Stomach (tissue), 9 donors: ENCODE data around the gene UFC1. TPM values are rescaled to one million over a fixed set of nuclear protein-coding genes. Genes with fewer than 3 reads are reported as not detected.

Source experiments
- DNase-seq, 2 donors: peaks; one replicate each; pipeline versions ENCODE4 v3.0.0 to v3.0.0-alpha.2; 2013 to 2019
- H3K27ac ChIP-seq, 5 donors: fragments of 200-600 bp in 4 of 5; sonication (generic) in 4 of 5; one replicate each; pipeline ENCODE4 v1.5.1; 2013 to 2019; ENCODE audit warnings: mild to moderate bottlenecking in 1 of 5, moderate library complexity in 1 of 5
- H3K27me3 ChIP-seq, 3 donors: fragments of 200-600 bp; sonication (generic); one replicate each; pipeline ENCODE4 v1.5.1; 2017 to 2019; ENCODE audit warnings: mixed run types in 1 of 3
- H3K36me3 ChIP-seq, 4 donors: fragments of 200-600 bp; sonication (generic); 1 replicate in 3 of 4; 2 replicates in 1 of 4; pipeline ENCODE4 v1.5.1; 2016 to 2019
- H3K4me1 ChIP-seq, 4 donors: fragments of 200-600 bp; sonication (generic); one replicate each; pipeline ENCODE4 v1.5.1; 2016 to 2019
- H3K4me3 ChIP-seq, 4 donors: fragments of 200-600 bp; sonication (generic) in 3 of 4; one replicate each; pipeline ENCODE4 v1.5.1; 2016 to 2019; ENCODE audit warnings: mild to moderate bottlenecking in 1 of 4
- H3K9me3 ChIP-seq, 4 donors: fragments of 200-600 bp; sonication (generic); one replicate each; pipeline ENCODE4 v1.5.1; 2016 to 2019
- EP300 ChIP-seq: sonication (generic); formaldehyde crosslinking; IDR thresholded peaks from one replicate; pipeline ENCODE4 v1.6.1; 2017; ENCODE audit warnings: antibody characterized with exemption
- POLR2A ChIP-seq, 4 donors: fragments of 450-650 bp; IDR thresholded peaks; one replicate each; pipeline ENCODE4 v1.6.1; 2016; ENCODE audit warnings: antibody characterized with exemption in 4 of 4, control low read depth in 2 of 4, mild to moderate bottlenecking in 1 of 4, moderate library complexity in 1 of 4
- POLR2AphosphoS5 ChIP-seq, 3 donors: sonication (generic); formaldehyde crosslinking; IDR thresholded peaks; one replicate each; pipeline ENCODE4 v1.6.1; 2016; ENCODE audit warnings: antibody characterized with exemption in 3 of 3
- WGBS, 5 donors: extraction: QIAGEN DNeasy Blood & Tissue Kit in 3 of 5; methylation state at CpG; one replicate each; pipeline versions ENCODE4 v1.1.5 to v1.1.7; 2013 to 2018; 5-methylcytosine and 5-hydroxymethylcytosine counted together
- intact Hi-C: fragments of 100-400 bp; cut with DNase I; formaldehyde crosslinking; loops from one replicate; pipeline ENCODE4 v1.15.1; 2023; ENCODE audit warnings: low total_unique reads
- polyA plus RNA-seq, 3 donors: library from polyadenylated mRNA; stranded (reverse); fragments of 200-250 nt; gene quantifications; one replicate each; pipeline ENCODE4 v1.2.3, GENCODE V29; 2013
- total RNA-seq, 5 donors: library from RNA; depleted of rRNA; stranded (reverse); fragments of >200 nt; gene quantifications; one replicate each; pipeline versions ENCODE4 v1.1.0 to v1.2.3, GENCODE V29; 2014 to 2016
- TF ChIP-seq, protein P1 (sequence below), 7 experiments: fragments of 450-650 bp in 4 of 7; fragments of 200-600 bp in 3 of 7; sonication (generic) in 3 of 7; IDR thresholded peaks; one replicate each; pipeline ENCODE4 v1.5.1; 2016 to 2019; ENCODE audit warnings: antibody characterized with exemption in 7 of 7, control low read depth in 2 of 7, mild to moderate bottlenecking in 1 of 7
- donor health status: healthy with polysubstance abuse.
- donor health status: Bipolar disorder and iron deficiency.
- donor health status: healthy.

Gene UFC1
- total and polyA plus RNA-seq, 8 donors = 21.9 to 206 (median 95.1) TPM; not detected in 1

DNA sequence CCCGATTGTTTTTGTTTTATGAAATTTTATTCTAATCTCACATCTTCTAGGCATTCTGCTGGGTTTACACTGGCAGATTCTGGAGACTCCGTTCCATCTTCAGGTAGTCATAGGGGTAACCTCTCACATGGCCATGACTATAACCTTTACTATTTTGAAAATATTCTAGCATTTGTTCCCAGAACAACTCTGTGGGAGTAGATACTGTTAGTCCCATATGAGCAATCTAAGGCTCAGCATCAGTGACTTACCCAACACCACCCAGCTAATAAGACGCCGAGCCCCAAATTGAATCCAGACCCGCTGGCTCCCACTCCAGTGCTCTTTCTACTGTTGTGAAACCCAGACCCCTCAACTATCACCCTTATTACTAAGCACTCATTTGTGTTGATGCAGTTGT is 35.3 kb downstream of the UFC1 start:
- H3K27ac ChIP-seq = no peak overlapping the region
- WGBS, 5 donors = 89 to 97% (median 93%) methylated on average over 5 of the region's 5 CpGs
- DNase-seq = no peak
- intact Hi-C loops = no loop called here
- H3K36me3 ChIP-seq = peaks cover 0 to 25% (median 15%) of the 10 kb centered on the region in 4 donors
- H3K9me3 ChIP-seq = no peaks in the 10 kb centered on the region
- H3K4me3 ChIP-seq = no peak overlapping the region
- TF ChIP-seq, protein P1, sequence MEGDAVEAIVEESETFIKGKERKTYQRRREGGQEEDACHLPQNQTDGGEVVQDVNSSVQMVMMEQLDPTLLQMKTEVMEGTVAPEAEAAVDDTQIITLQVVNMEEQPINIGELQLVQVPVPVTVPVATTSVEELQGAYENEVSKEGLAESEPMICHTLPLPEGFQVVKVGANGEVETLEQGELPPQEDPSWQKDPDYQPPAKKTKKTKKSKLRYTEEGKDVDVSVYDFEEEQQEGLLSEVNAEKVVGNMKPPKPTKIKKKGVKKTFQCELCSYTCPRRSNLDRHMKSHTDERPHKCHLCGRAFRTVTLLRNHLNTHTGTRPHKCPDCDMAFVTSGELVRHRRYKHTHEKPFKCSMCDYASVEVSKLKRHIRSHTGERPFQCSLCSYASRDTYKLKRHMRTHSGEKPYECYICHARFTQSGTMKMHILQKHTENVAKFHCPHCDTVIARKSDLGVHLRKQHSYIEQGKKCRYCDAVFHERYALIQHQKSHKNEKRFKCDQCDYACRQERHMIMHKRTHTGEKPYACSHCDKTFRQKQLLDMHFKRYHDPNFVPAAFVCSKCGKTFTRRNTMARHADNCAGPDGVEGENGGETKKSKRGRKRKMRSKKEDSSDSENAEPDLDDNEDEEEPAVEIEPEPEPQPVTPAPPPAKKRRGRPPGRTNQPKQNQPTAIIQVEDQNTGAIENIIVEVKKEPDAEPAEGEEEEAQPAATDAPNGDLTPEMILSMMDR (IDR thresholded peaks at IDR 0.05) = no peak
- TF ChIP-seq POLR2A (IDR thresholded peaks at IDR 0.05) (no peak), POLR2AphosphoS5 (IDR thresholded peaks at IDR 0.05) (no peak), EP300 (no peak)
- H3K4me1 ChIP-seq = peaks cover 9 to 44% (median 17%) of the 10 kb centered on the region in 4 donors
- H3K27me3 ChIP-seq = no peaks in the 10 kb centered on the region

DNA sequence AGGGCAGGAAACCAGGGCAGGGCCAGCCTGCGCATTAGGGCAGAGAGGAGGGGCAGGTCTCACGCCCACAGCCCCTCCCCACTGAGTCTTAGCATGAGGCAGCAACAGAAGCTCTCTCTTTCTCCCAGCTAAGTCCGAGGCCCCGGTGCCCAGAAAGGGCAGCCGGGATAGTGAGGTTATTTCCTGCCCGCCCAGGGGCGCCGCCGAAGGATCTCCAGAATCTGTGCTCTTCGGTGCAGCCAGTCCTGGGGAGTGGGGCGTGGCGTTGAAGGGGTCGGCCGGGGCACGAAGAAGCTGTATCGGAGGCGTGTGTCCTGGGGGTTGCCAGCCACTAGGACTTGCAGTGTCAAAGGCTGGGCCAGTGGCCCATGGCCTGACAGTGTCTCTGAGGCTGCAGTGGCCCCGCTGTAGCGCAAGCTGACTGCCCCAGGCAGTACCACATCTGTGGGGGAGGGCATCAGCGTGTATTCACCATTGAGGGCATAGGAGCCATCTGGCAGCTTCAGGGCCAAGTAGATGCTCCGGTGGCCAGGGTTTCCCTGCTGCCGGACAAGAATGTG is 37.3 kb downstream of the UFC1 start:
- WGBS, 5 donors = 52 to 67% (median 55%) methylated on average over 21 to 22 of the region's 22 CpGs
- H3K4me3 ChIP-seq = no peak overlapping the region
- intact Hi-C loops = no loop called here
- TF ChIP-seq POLR2AphosphoS5 (IDR thresholded peaks at IDR 0.05) = peak in 1 of 3 donors; percentile 16
- no peak for TF ChIP-seq POLR2A (IDR thresholded peaks at IDR 0.05)
- peaks cover 6 to 51% (median 19%) of the 10 kb centered on the region in 4 donors for H3K4me1 ChIP-seq
- peaks cover 0 to 34% (median 20%) of the 10 kb centered on the region in 4 donors for H3K36me3 ChIP-seq
- no peaks in the 10 kb centered on the region for H3K27me3 ChIP-seq
- DNase-seq = peak in 1 of 2 donors; percentile 38
- no peak overlapping the region for H3K27ac ChIP-seq
- no peaks in the 10 kb centered on the region for H3K9me3 ChIP-seq

DNA sequence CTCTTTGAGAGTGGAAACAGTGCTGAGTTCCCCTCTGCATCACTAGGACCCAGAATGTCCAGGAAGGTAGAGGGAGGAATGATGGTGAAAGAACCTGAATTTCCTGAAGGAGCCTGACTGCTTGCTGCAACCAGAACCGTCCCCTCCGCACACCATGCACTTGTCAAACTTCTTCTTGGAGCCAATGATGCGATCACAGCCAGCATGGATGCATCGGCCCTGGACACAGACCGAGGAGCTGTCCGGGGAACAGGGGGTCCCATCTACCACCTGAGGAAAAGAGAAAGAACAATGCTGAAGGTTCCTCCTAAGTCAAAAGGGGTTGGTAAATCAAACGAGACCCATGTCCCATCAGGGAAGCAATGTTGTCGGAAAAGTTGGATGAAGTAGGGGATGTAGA is 38.2 kb downstream of the UFC1 start:
- 41 to 77% (median 66%) methylated on average over 7 to 8 of the region's 8 CpGs for WGBS, 5 donors
- H3K36me3 ChIP-seq = peaks cover 0 to 34% (median 20%) of the 10 kb centered on the region in 4 donors
- H3K4me3 ChIP-seq = no peak overlapping the region

DNA sequence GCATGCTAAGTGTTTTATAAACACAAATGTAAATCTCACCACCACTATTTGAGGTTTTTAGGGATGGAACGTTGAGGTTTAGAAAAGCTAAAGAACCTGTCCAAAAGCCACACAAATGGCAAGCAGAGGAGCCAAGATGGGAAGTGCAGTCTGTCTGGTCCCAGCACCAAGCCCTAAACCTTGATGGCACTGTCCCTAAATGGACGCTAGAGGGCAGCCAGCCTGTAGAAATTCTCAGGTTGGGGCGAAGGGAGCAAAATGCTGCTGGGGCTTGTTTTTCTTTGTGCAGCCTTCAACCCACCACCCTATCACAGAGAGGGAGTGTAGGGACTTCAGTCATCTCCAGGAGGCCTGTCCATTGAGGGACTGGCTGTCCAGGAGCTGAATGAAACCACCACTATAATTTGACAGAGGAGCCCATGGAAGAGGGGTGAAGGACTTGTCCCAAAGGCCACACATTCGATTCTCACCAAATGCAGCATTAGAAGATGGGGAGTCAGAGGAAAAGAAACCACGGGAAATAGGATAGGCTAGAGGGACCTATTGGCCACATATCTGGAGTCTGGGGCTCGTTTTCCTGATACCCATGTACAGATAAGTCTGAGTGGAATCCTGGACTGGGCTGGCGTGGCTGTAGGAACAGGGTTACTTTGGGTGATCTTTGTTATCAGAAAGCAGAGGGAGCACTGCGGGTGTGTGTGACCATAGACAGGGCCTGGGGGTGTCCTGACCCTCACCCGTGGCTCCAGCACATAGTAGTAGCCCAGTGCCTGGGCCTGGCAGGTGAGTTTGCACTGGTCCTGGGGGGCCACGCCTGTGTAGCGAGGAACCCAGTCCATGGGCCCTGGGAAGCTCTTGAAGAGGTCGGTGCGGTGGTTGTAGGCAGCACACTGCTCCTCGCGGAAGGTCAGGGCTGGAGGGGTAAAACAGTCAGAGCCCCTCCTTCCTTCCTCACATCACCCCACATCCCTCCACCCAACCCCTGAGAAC is 39.0 kb downstream of the UFC1 start:
- H3K27me3 ChIP-seq = peaks cover 0 to 1% (median 0%) of the 10 kb centered on the region in 3 donors
- peak overlapping the region in 2 of 4 donors; percentile 6 to 56 for H3K4me3 ChIP-seq
- WGBS, 5 donors = 38 to 57% (median 54%) methylated on average over 10 to 15 of the region's 15 CpGs
- intact Hi-C loops = no loop called here
- H3K9me3 ChIP-seq = no peaks in the 10 kb centered on the region
- H3K27ac ChIP-seq = peak overlapping the region in 2 of 5 donors; percentile 35 to 37
- peaks cover 6 to 59% (median 29%) of the 10 kb centered on the region in 4 donors for H3K4me1 ChIP-seq
- TF ChIP-seq, protein P1 (IDR thresholded peaks at IDR 0.05) = peak in 5 of 7 experiments; percentile 66 to 90 (median 83)
- TF ChIP-seq POLR2AphosphoS5 (IDR thresholded peaks at IDR 0.05) (peak in 1 of 3 donors; percentile 35), EP300 (no peak)
- peak; percentile 72 to 90 for DNase-seq
- peaks cover 0 to 34% (median 20%) of the 10 kb centered on the region in 4 donors for H3K36me3 ChIP-seq

More for the DNA sequence above, 38.2 kb downstream of the UFC1 start:
- DNase-seq = no peak
- H3K4me1 ChIP-seq = peaks cover 6 to 53% (median 24%) of the 10 kb centered on the region in 4 donors
- TF ChIP-seq POLR2A (IDR thresholded peaks at IDR 0.05) (no peak), POLR2AphosphoS5 (IDR thresholded peaks at IDR 0.05) (no peak), EP300 (no peak)
- TF ChIP-seq, protein P1 (IDR thresholded peaks at IDR 0.05) = no peak
- H3K27me3 ChIP-seq = no peaks in the 10 kb centered on the region
- H3K9me3 ChIP-seq = no peaks in the 10 kb centered on the region
- intact Hi-C loops = no loop called here
- no peak overlapping the region for H3K27ac ChIP-seq
